GM12878 (cell line): Measurements from ENCODE around the gene SLC15A4. TPM values are rescaled to one million over a fixed set of nuclear protein-coding genes. Genes with fewer than 3 reads are reported as not detected.

Experiments
- DPF2 ChIP-seq: fragments of 450-650 bp; IDR thresholded peaks from 2 replicates; pipeline ENCODE4 v1.6.1; 2017; ENCODE audit warnings: mild to moderate bottlenecking
- EED ChIP-seq: sonication (generic); IDR thresholded peaks from 2 replicates; pipeline ENCODE4 v1.6.1; 2016; ENCODE audit warnings: antibody characterized with exemption, low read depth
- EP300 ChIP-seq, 2 experiments: fragments of 150-350 bp in 1 of 2; IDR thresholded peaks; 2 replicates each; pipeline ENCODE4 v1.6.1; 2011 to 2012; ENCODE audit warnings: low read depth in 2 of 2, low read length in 2 of 2, borderline replicate concordance in 1 of 2, improper control_type of control experiment in 1 of 2, inconsistent platforms in 1 of 2; ENCODE audit not compliant: control insufficient read depth in 1 of 2
- FOXM1 ChIP-seq: IDR thresholded peaks from 2 replicates; pipeline ENCODE4 v1.6.1; 2012; ENCODE audit warnings: low read depth, mild to moderate bottlenecking, inconsistent platforms, low read length, moderate library complexity
- MEF2A ChIP-seq: IDR thresholded peaks from 2 replicates; pipeline ENCODE4 v1.6.1; 2011; ENCODE audit warnings: low read depth, mild to moderate bottlenecking, low read length, moderate library complexity; ENCODE audit not compliant: insufficient read depth
- MLLT1 ChIP-seq: fragments of 450-650 bp; IDR thresholded peaks from 2 replicates; pipeline ENCODE4 v1.6.1; 2016; ENCODE audit warnings: mild to moderate bottlenecking
- MYC ChIP-seq: IDR thresholded peaks from 2 replicates; pipeline ENCODE4 v1.6.1; 2011; ENCODE audit warnings: mild to moderate bottlenecking, low read length, moderate library complexity, inconsistent platforms; ENCODE audit not compliant: insufficient read depth, insufficient replicate concordance, insufficient read length, severe bottlenecking
- NFIC ChIP-seq: IDR thresholded peaks from 2 replicates; pipeline ENCODE4 v1.6.1; 2012; ENCODE audit warnings: low read depth, mild to moderate bottlenecking, inconsistent platforms, low read length, moderate library complexity
- NR2C2 ChIP-seq: IDR thresholded peaks from 2 replicates; pipeline ENCODE4 v1.6.1; 2011; ENCODE audit warnings: borderline replicate concordance, low read depth; ENCODE audit not compliant: control insufficient read depth, insufficient read length
- NRF1 ChIP-seq: conservative IDR thresholded peaks from 2 replicates; pipeline ENCODE4 v1.6.1; 2011; ENCODE audit warnings: mild to moderate bottlenecking, low read depth, low read length, improper control_type of control experiment
- PBX3 ChIP-seq: IDR thresholded peaks from 2 replicates; pipeline ENCODE4 v1.6.1; 2011; ENCODE audit warnings: mild to moderate bottlenecking, low read depth, low read length, moderate library complexity; ENCODE audit not compliant: insufficient replicate concordance
- RCOR1 ChIP-seq: conservative IDR thresholded peaks from 2 replicates; pipeline ENCODE4 v1.6.1; 2012; ENCODE audit warnings: low read depth, low read length, improper control_type of control experiment
- SREBF2 ChIP-seq: IDR thresholded peaks from 2 replicates; pipeline ENCODE4 v1.6.1; 2012; ENCODE audit warnings: mild to moderate bottlenecking, low read length
- TCF3 ChIP-seq: IDR thresholded peaks from 2 replicates; pipeline ENCODE4 v1.6.1; 2012; ENCODE audit warnings: low read depth, mild to moderate bottlenecking, low read length, borderline replicate concordance; ENCODE audit not compliant: insufficient read depth
- ZBTB4 ChIP-seq: fragments of 450-650 bp; formaldehyde crosslinking; IDR thresholded peaks from 2 replicates; pipeline ENCODE4 v1.4.0; 2022; ENCODE audit warnings: mild to moderate bottlenecking, moderate library complexity
- ZBTB40 ChIP-seq: fragments of 450-650 bp; IDR thresholded peaks from 2 replicates; pipeline ENCODE4 v1.6.1; 2016; ENCODE audit warnings: mild to moderate bottlenecking, moderate library complexity, borderline replicate concordance
- ZNF207 ChIP-seq: fragments of 450-650 bp; IDR thresholded peaks from 2 replicates; pipeline ENCODE4 v1.6.1; 2014; ENCODE audit warnings: antibody characterized with exemption, mild to moderate bottlenecking, borderline replicate concordance
- ZNF217 ChIP-seq: fragments of 450-650 bp; IDR thresholded peaks from 2 replicates; pipeline ENCODE4 v1.6.1; 2017; ENCODE audit warnings: antibody characterized with exemption, mild to moderate bottlenecking
- polyA plus RNA-seq, 11 experiments: library from polyadenylated mRNA; depleted of rRNA in 4 of 11; unstranded in 6 of 11; stranded (reverse) in 5 of 11; fragments of >200 nt; fragmentation: Nextera tagmentation in 4 of 11; fragmentation: Illumina TruSeq in 1 of 11; extraction: Ambion mirVana in 4 of 11; extraction: Trizol in 1 of 11; gene quantifications; 1 replicate in 1 of 11; 2 replicates in 10 of 11; pipeline versions ENCODE4 v1.2.1 to v1.2.3, GENCODE V29; 2011 to 2016; ENCODE audit warnings: inconsistent platforms in 2 of 11, missing spikeins in 2 of 11, low read depth in 1 of 11
- total RNA-seq, 4 experiments: library from RNA; depleted of rRNA in 3 of 4; stranded (reverse); fragments of >200 nt in 3 of 4; fragmentation: Illumina TruSeq in 1 of 4; extraction: Trizol in 1 of 4; gene quantifications; 2 replicates each; pipeline versions ENCODE4 v1.2.1 to v1.2.3, GENCODE V29; 2013 to 2021

The SLC15A4 gene
- total and polyA plus RNA-seq, 10 of the 15 experiments (the other 5 are each of a cell fraction or from before 2014, with no cell fraction given), result 12.7 to 257 (median 36.6) TPM

GRCh38 chr12:128817111-128818015 is 6.4 kb downstream of the SLC15A4 start (continued):
- TF ChIP-seq NRF1 (no peak), TCF3 (no peak), ZBTB4 (CRISPR knock-in tag) (no peak), PBX3 (no peak), ZNF217 (no peak), SREBF2 (no peak), NR2C2 (no peak), EED (no peak), MYC (no peak), DPF2 (peak; percentile 50; the same call in 1 of the 2 replicates), EP300 (IDR thresholded peaks at IDR 0.05; ENCODE audit: borderline replicate concordance in 1 of 2, control insufficient read depth in 1 of 2, low read depth in 2 of 2, low read length in 2 of 2) (peak in 1 of 2 experiments; percentile 10; a peak in 2 of 4 replicates), FOXM1 (0 out of 2 replicates have a peak, but pooled peaks have one; percentile 19), ZBTB40 (0 out of 2 replicates have a peak, but pooled peaks have one; percentile 10), MLLT1 (peak; percentile 28), NFIC (no peak; the same call in 1 of the 2 replicates), ZNF207 (0 out of 2 replicates have a peak, but pooled peaks have one; percentile 9), MEF2A (no peak), RCOR1 (no peak)
